Measurements from ENCODE around the gene GAMT.

The GAMT gene

DNA sequence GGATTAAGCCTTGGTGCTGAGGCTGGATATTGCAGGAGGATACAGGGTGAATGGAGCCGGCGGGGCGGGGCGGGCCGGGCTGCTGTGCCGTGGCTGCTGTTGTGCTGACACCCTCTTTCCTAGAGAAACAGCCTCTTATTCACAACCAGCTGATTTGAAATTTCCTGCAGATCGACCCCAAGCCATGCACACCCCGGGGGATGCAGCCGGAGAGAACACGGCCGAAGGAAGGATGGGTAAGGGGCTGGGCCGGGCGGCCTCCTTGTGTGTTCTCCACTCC is 17.1 kb upstream of the GAMT start:
- no peak for DNase-seq

DNA sequence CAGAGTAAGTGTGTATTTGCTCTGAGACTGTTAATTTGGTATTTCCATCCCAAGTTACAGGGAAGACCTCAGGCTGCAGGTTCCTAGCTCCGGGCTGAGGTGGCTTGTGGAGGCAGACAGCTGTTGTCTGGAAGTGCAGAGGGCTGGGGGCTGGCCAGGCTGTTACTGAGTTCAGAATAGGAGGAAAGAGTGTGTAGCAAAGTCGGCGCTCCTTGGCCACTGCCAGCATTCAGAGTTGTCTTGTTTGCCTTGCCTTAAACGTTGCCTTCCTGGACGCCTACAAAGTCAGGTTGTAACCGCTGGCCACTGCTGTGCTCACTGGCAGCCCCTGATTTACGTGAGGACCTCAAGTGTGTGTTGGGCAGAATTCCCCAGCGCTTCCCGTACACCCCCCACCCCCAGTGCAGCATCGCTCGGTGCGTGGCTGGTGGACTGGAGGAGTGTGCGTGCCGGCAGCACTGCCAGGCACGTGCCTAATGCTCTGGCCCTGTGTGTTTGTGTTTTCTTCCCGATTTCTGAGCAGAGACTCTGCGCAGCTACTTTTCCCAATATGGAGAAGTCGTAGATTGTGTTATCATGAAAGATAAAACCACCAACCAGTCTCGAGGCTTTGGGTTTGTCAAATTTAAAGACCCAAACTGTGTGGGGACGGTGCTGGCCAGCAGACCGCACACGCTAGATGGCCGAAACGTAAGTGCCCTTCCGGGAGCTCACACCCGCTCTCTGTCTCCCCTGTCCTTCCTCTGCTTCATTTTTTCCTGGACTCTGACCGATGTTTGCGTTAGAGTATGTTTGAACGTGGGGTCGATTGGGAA is 16.5 kb upstream of the GAMT start:
- DNase-seq, result no peak

DNA sequence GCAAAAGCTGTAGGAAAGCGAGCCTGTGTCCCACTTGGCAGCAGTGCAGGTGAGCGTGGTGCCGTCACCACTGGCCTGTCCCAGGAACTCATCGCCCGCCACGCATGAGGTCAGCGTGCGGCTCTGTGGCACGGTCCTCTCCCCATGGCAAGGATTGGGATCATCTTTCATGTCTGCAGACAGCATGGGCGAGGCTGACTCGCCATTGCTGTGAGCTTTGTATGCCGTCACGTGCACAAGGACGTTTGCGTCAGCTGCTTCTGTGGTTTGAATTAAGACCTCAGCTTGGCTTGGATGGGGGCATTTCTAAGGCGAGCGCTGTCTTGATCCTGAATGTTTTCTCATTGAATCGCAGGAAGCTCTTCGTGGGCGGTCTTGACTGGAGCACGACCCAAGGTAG is 15.8 kb upstream of the GAMT start:
- DNase-seq, result no peak

DNA sequence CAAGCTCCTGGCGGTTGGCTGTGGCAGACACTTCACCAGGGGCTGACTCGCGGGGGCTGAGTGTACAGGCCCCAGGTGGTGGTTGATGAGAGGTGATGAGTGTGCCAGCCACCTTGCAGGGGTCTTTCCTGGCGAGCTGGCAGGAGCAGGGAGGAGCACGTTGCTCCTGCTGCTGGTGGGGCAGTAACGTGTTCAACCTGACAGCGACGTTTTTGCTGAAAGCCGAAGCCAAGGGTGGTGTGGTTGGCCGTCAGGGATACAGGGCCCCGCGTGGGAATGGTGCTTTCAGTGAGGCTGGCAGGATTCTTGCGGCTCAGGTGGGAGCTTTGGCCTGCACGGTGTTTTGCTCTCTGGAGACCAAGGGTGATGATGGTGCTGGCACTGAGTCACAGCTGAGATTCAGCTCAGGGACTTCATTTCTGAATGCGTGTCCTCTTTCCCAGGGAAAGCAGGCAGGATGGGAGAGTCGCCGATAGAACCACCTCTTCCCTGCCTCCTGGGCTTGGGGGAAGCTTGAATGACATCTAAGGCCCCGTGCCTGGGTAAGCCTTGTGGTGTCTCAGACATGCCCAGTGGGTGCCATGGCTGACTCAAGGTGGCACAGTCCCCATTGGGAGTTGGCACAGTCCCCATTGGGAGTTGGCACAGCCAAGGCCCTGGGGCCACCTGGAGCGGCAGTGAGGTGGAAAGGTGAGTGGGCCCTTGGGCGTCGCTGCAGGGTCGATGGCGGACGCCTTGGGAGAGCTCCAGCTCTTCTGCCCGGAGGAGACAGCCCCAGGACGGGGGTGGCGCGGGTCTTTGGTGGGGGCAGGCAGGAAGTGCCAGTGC is 14.9 kb upstream of the GAMT start:
- DNase-seq, result no peak

DNA sequence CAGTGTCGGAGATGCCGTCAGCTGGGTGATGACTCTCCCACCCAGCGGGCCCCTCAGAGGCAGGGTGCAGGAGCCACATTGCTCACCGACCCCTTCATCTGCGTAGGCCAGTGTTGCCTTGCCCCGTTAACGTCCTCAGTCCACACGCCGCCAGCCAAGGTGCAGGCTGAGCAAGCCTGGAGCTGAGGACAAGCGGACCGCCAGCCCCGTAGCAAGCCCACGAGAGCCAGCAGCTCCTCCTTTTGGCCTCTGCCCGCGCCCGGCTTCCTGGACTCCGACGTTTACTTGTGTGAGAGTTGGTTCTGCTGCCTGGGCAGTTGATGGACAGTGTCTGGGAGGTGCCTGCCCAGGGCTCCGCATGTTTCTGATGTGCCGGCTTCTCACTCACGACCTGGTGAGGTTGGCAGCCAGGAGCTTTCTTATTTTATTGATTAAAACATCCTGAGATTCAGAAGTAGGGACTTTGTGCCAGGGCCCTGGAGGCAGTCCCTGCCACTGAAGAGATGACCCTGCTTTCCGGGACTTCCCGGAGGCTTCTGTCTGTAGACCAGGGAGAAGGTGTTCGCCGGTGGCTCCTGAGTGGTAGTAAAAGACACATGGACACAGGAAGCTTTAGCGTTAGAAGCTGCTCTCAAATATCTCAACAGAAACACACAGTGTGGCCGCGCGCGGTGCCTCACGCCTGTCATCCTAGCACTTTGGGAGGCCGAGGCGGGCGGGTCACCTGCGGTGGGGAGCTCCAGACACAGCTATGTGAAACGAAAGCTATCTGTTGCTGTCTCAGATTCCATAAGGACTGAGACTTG is 11.9 kb upstream of the GAMT start:
- DNase-seq, result no peak

DNA sequence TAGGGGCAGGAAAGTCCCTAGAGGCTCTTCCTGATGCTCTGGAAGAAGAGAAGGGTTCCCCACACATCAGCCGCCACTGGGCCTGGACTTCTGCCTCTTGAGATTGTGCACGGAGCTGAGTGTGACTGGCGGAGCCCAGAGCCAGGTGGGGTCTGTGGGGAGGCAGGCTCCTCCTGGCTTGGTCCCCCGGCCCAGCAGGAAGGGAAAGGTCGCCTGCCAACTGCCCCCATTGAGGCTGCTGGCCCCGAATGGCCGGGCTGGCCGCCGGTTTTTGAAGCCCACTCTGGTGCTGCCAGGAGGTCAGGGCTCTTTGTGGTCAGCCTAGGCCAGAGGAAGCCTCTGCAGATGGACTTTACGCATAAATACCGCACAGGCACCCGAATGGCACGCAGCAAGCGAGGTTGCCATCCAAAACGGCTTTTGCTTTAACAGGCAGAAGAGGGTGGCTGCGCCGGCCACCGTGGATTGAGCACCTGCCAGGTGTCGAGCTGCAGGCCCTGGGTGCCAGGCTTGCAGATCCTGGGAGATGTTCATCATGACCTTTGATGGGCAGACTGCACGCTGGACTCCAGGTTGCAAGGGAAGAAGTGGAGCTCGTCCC is 11.1 kb upstream of the GAMT start:
- DNase-seq, result no peak

DNA sequence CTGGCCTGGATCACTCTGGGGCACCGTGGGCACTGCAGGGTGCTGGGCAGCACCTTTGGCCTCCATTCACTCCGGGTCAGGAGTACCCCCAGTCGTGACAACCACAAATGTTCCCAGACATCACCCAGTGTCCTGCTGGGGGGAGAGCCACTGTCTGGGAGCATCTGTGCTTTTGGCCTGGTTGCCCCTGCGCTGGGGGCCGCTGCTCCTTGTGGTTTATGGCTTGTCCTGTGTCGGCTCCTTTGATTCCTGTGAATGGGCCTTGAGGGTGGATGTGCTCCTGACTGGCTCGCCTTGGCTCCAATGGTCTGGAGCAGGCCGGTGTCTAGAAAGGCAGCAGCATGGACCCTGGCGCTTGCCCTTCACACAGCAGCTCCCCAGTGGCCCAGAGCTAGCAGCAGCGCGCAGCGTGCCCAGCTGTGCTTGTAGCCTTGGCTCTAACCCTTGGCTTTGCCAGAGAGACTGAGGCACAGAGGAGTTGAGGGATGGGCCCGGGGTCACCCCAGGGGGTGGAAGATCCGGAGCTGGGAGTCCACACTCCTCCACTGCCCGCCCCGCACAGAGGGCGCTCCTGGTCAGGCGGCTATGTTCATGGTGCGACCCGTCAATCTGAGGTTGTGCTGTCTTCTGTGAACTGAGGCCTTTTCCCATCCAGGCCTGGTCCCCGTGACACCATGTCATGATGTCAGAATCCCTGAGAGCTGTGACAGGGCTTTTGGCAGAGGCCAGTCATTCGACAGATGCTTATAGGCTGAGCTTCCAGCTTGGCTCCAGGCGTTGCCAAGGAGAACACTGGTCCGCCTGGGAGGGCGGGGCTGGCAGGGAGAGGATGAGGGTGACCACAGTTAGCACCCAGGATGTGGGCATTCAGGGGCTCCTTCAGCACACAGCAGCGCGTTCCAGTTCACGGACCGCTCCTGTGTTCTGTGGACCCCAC is 10.2 kb upstream of the GAMT start:
- DNase-seq, result peak in 1 of 5 donors; percentile 38

DNA sequence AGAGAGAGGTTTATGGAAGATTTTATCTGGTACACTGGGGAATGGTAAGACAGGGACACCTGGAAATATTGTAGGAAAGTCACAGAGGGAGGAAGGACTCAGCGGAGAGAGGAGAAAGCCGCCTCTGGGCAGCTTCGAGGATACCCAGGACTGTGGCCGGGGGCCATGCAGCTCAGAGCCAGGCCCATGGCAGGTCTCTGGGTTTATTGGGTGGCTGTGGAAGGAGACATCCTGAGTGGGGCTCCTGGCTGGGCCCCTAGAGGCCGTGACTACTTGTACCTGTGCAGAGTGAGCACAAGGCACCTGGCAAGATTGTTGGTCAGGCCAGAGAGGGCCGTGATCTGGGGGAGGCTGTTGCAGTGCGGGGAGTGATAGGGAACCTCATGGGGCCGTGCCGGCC is 9.4 kb upstream of the GAMT start:
- DNase-seq, result no peak

DNA sequence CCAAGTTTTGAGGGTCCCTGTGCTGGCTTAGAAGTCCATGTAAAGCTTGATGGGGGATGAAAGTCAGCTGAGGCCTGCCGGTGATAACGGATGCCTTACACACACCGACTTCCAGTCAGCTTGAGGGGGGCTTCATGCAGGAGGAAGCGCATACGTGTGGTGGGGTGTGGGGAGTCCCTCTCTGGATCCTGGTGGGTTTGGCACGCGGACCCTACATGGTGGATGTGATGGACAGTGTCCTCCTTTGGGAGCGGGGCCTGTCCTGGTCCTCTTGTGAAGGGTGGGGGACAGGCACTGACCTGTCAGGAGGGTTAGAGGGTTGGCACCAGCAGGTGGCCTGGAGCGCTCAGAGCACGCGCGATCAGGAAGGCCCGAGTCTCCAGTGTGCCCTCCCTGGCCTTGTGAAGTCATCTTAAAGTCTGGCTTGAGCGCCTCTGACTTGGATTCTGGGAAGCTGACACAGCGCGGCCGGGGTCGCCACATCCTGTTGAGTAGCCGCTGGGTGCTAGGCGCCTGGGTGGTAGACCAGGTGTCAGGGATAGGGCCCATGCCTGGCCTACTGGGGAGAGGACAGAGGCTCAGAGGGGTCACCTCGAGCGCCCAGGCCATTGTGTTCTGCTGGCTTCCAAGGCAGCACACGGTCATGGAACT is 8.9 kb upstream of the GAMT start:
- DNase-seq, result no peak

DNA sequence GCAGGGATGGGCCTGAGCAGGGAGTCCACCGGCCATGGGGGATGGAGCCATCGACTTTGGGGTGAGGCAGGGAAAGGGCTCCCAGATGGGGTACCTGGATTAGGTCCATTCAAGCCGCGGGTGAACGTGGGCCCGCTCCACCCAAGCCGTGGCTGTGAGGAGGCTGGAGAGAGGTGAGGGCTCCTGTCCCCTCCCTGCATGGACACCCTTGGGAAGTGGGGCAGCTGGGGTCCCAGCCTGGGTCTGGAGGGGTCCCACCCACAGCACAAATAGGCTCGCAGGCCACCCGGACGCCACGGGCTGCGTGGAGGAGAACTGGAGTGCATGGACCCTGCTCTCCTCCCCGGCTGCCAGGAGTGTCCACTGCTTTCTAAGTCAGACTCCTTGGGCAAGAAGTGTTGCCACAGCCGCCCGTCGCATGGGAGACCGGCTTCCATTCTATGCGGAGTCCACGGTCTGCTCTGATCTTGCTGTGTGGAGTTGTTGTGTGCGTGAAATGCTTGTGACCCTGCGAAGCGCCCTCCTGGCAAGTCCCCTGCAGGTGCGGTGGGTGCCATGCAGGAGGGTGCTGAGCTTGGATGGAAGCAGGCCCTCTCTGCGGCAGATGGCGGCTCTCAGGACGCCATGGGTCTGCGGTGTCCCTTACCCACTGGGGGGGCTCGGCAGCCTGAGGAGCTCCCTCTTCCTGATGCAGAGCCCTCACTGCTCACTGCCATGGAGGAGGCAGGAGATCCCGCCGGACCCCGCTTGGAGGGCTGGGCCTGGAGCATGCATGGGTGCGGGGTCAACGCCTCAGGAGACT is 8.1 kb upstream of the GAMT start:
- DNase-seq, result no peak

DNA sequence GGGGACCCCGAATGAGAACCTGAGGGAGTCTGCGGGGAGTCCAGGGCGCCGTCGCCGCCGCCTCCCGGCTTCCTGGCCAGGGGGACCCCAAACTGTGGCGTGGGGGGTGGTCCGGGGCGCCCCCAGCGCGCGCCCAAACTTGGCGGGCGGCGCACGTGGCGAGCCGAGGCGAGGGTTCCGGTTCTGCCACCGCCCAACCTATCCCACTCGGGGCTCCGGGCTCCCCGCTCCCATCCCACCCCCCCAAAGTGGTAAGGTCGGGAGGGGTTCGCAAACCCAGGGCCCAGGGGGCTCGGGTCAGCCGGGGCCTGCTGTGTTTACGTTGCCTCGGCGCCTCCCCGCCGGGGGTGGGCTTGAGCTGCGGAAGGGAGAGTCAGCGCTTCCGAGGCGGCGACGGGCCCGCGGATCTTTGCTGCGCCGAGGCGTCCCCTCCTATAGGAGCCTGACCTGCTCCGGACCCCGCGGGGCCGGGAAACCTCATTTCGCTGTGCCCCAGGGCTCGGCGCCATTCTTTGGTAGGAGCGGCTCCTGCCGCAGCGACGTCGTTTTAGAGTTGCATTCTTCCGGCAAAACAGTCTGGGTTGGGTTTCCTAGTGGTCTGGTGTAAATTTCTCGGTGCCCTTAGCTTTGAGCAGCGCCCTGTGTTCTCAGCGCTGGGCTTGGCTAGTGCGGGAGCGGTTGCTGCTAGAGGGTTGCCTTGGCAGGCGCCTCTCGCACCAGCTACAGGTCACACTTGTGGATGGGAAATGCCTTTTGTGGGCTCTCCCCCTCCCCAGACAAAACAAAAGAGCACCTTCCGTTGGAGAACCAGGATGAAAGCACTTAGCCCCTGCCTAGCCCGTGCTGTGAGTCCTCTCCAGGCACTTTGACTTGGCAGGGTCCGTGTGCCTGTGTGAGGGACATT is 7.2 kb upstream of the GAMT start:
- peak in 4 of 5 donors; percentile 40 to 58 (median 48) for DNase-seq

DNA sequence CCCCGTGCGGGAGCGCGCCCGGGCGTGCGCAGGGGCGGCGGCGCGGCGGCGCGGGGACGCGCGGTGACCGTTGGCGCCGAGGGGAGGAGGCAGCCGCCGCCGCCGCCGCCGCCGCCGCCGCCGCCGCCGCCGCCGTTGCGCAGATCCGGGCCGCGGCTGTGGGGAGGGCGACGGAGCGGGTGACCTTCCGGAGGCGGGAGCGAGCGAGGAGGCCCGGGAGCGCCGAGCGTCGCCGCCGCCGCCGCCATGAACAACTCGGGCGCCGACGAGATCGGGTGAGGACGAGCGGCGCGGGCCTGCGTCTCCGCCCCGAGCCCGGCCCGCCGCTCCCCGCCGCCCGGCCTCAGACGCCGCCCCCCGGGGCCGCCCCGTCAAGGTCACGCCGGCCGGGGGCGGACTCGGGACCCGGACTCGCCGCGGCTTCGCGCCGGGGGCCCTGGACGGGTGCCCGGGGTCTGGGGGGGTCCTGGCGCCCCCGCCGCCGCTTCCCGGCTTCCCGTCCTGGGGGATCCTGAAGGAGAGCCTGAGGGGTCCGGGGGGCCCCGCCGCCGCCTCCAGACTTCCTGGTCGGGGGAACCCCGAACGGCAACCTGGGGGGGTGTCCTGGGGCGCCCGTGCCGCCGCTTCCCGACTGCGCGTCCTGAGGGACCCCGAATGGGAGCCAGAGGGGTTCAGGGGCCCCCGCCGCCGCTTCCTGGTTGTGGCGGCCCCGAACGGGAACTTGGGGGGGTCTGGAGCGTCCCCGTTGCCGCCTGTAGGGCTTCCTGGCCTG is 6.4 kb upstream of the GAMT start, which contains the start of gene DAZAP1:
TSS of gene DAZAP1 (plus strand) at position 59 of the 772 bp plus-strand sequence. CDS start at position 247, 188 bp downstream.
- DNase-seq, result peak in 2 of 5 donors; percentile 33 to 48

DNA sequence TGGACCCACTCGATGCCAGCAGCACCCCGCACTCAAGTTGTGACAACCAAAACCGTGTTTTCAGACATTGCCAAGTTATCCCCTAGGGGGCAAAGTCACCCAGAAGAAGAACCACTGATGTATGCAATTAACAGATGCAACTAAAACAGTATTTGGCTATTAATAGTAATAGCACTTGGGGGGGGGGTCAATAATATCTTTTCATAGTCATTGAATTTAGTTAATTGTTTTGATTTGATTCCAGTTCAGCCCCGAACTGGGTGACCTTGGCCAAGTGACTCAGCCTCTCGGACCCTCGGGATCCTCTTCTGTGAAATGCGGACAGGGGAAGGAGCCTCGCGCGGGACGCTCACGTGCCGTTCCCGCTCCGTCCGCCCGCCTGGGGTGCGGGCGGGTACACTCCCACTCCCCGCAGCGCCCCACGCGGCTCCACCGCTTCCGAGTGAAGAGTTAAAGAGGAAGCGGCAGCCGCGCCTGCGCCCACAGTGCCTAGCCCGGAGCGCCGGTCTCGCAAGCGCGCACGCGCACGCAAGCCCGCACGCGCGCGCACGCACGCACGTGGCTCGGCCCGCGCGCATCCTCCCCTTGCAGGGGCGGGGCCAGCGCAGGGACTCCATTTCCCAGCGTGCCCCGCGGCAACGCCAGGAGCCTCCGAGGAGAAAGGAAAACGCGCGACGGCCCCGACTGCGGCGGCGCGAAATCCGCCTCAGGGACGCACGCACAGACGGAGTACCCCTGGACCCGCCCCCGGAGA is 5.6 kb upstream of the GAMT start:
- DNase-seq, result peak; percentile 97 to 100 (median 99)

DNA sequence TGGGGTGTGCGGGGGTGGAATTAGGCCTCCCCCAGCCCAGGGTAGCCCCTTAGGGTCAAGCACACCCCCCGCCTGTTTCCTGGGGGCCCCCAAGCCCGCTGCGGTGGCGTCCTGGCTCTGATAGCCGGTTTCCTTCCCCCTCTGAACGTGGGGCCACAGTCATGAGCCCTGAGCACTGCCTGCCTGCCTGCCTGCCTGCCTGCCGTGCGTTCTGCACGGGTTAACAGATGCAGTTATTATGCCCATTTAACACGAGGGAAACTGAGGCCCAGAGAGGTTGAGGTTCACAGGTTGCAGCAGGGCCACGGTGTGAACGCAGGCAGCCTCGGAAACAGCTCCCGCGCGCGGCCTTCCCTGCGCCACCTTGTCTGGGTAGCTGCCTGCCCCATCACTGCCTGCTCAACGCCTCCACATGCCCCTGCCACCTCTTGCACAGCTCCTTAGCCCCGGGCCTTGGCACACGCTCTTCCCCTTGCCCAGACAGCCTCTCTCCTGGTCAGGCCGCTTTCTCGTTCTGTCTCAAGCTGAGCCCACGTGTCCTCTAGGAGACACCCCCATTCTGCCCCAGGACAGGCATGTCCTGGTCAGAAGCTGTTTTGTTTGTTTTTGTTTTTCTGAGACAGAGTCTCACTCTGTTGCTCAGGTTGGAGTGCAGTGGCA is 1.2 kb upstream of the GAMT start:
- DNase-seq, result no peak

DNA sequence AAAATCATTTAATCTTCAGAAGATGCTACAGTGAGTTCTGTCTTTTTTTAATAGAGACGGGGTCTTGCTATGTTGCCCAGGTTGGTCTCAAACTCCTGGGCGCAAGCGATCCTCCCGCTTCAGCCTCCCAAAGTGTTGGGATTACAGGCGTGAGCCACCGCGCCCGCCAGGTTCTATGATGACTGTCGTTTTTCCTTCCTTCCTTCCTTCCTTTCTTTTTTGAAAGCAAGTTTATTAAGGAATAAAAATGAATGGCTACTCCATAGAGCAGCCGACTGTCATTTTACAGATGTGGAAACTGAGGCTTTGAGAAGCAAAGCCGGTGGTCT is 511 bp upstream of the GAMT start:
- DNase-seq, result no peak

DNA sequence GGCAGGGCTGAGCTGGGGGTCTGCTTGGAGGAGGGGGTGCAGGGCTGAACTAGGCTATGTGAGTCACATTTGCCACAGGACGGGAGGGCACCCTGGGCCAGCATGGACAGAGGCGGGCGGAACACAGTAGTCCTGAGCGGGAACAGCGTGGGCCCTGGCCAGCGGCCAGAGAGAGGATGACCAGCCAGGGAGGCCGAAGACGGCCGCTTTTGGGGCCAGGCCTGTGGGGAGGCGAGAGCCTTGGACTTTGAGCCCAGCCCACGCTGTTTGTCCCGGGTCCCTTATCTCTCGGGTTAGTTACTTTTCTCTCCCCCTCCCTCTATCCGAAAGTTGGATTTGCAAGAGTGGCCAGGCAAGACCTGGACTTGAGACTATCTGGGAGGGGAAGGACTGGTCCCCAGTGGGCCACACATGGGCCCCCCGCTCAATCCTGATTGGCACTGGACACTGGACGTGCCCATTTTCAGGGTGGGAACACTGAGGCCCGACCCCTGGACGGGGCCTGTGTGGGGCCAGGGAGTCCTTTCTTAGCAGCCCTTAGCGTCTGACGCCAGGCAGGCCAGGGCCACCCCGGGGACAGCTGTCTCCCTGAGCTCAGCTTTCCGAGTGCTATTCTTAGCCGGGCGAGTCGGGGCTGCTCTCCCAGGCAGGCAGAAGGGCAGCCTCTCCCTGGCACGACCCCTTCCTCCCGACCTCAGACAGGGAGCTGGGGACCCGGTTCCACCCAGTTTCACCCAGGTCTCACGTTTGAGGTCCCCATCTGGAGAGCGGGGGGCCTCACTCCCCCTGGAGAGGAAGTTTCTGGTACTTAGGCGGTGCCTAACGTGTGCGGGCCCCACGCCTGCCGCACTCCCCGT is 833 bp downstream of the GAMT start:
- DNase-seq, result no peak

All from T-helper 1 cell (primary cell).